HG03095 (cell line): ENCODE data around the gene RUNDC3A.
"Not testable (repeated sequence)": the region's sequence is repeated elsewhere in the genome, so short reads cannot be mapped to it uniquely, and the experiment has no call there.

Experiments
- ATAC-seq: cut with Tn5 transposase; IDR thresholded peaks from one replicate; pipeline ENCODE4 v1.9.1; 2021; ENCODE audit warnings: moderate library complexity; ENCODE audit not compliant: unreplicated experiment

Gene RUNDC3A

DNA sequence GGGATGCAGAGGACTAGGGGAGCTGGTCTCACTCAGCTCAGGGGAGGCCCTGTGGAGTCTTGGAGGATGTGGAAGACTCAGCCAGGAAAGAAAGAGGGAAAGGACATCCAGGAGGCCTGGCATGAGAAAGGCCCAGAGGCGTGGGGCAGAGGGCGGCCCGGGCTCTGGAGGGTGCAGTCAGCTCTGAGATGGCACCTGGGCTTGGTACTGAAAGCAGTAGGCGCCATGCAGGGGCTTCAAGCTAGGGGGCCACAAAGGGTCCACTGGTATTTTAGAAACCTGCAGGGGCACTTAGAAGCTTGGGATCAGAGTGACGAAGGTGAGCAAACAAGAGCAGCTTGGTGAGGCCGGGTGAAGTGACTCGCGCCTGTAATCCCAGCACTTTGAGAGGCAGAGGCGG lies 49.7 kb downstream of the RUNDC3A start:
- no peak for ATAC-seq

DNA sequence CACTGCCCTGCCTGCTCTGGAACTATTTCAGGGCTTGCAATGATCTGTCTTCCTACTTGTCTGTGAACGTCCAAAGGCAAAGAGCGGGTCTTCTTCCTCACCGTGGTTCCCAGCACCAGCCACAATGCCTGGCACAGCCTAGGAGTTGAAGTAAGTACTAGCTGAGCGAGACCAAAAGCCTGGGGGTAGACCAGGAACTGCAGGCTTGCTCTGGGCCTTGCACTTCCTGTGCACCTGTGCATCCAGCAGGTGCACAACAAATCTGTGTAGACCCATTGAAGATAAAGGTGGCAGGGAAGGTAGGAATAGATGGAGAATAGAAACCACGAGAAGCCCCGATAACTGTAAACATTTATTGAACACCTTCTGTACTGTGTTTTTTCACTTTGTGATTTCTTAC lies 50.6 kb downstream of the RUNDC3A start:
- ATAC-seq = no peak

GRCh38 chr17:44359458-44360143 lies 51.2 kb downstream of the RUNDC3A start:
- no peak for ATAC-seq

- ATAC-seq = no peak
Measured at GRCh38 chr17:44360144-44360533, 51.7 kb downstream of the RUNDC3A start.

DNA sequence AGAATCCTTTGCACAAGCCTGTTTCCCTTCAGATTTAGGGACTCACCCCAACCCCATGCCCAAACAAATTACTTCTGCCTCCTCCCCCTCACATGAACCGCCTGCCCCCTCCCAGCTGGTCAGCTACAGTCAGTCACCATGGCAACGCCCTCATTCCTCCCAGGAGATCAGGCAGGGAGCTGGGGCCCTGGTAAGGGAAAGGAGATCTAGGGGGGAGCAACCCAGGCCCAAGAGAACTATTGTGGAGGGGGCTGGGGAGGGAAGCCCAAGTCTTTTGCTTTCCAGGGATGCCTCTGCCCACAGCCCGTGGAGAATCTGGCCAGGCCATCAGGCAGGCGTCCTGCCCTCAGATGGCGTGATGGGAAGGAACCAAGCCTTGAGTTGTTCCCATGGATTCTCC lies 52.4 kb downstream of the RUNDC3A start:
- ATAC-seq = no peak

- ATAC-seq = no peak
Measured at GRCh38 chr17:44361292-44362260, 53.2 kb downstream of the RUNDC3A start.

DNA sequence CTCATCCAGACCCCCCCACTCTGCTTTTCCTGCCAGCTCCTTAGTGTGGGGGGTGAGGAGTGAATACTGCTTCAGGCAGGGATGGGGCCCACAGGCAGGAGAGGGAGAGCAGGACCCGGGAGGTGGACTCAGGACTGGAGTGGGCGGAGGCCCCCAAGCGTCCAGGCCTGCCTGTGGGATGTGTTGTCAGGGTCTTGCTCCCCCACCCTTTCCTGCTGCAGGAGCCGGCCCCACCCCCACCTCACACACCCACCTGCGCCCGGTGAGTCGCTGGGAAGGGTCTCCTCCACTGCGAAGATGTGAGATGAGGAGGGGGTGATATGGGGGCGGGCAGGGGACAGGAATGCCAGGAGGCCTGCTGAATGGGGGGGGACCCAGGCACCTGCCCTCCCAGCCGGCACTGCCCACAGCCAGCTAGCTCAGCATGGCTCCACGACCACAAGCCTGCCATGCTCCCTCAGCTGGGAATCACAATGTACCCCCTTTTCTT lies 54.1 kb downstream of the RUNDC3A start:
- no peak for ATAC-seq

DNA sequence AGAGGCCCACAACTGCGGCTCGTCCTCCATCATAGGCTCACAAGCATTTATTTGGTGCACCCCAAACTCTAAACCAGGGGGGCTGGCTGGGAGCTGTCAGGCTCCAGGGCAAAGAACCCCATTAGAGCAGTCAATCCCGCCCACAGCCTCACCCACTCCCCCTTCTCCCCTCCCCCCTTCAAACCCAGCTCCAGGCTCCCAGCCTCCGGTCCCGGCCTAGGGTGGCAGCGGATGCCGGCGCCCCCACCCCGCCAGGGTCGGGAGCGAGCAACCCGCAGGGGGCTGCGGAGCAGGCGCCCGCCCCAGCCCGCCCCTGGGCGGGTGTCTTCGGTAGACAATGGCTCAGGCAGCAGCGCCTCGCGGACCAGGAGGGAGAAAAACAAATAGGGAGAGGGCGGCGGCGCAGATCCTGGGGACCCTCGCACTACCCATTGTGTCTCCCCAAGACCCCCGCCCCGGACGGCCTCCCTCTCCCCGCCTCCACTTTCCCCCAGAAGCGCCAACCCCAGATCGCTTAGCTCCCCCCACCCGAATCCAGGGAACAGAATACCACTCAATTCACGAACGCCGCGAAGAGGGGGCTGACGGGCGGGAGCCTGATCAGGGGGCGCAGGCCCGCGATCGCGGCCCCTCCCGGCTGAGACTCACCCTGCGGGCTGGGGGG lies 54.7 kb downstream of the RUNDC3A start:
- no peak for ATAC-seq

DNA sequence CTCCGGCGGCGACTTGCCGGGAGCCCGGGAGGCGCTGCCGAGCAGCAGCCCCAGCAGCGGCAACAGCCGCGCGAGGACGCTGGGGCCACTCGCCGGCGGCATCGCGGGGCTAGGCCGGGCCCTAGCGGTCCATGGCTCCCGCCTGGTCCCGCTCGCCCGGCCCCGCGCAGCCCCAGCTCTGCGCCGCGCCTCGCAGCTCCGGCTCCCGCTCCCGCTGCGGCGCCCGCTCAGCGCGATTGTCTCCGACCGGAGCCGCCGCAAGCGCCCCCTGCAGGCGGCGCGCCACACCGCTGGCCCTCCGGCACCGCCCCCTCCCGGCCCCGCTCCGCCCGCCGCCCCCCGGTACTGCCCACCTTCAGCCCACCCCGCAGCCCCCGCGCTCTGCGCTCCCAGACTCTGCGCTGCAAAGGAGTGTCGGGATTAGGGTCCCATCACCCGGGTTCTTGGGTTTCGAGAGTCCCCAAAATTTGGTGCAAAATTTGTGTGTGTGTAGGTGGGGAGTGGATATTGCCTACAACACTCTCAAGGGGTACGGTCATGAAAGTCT lies 55.3 kb downstream of the RUNDC3A start, which contains the start of gene FAM171A2:
Gene FAM171A2, minus strand, starts transcription at position 241 of the 547 bp plus-strand sequence. Its CDS starts 139 bp downstream, at position 102.
- no peak for ATAC-seq

- not testable (repeated sequence) for ATAC-seq
Measured at GRCh38 chr17:44365051-44365450, 56.6 kb downstream of the RUNDC3A start.

GRCh38 chr17:44367231-44367979 lies 59.0 kb downstream of the RUNDC3A start:
- no peak for ATAC-seq
